IMR-90 (cell line): ENCODE measurements around the gene LILRA6. TPM values are rescaled to one million over a fixed set of nuclear protein-coding genes. Genes with fewer than 3 reads are reported as not detected.

ENCODE experiments used
- ATAC-seq: fragments of 200-7000 bp; cut with Tn5 transposase; 2 replicates; pipeline ENCODE4 v1.9.1; 2020; ENCODE audit warnings: low read depth, mild to moderate bottlenecking, moderate library complexity
- BruUV-seq: library from RNA; stranded (reverse); fragments of 400-500 nt; replicated peaks from 2 replicates; lab custom pipeline; 2021; lab: Mats Ljungman, UMichigan
- CTCF ChIA-PET: fragments of 300-600 bp; formaldehyde crosslinking; extraction: SDS; loops from one replicate; lab custom pipeline; 2021; ENCODE audit warnings: antibody characterized with exemption; lab: Yijun Ruan, JAX
- POLR2A ChIA-PET: fragments of 300-600 bp; sonication (Branson Sonifier 250); formaldehyde crosslinking; loops from one replicate; lab custom pipeline; 2022; ENCODE audit warnings: antibody characterized with exemption; ENCODE audit not compliant: unreplicated experiment; lab: Charles Lee
- DNase-seq: peaks from one replicate; pipeline ENCODE4 v3.0.0; 2013
- H2AFZ ChIP-seq: replicated peaks from 2 replicates; pipeline ENCODE3; 2013; ENCODE audit warnings: low read length, mild to moderate bottlenecking; ENCODE audit not compliant: poor library complexity
- H2AK5ac ChIP-seq: 2 replicates; pipeline ENCODE4 v1.6.1; 2013; ENCODE audit warnings: low read depth, low read length, inconsistent platforms
- H2AK9ac ChIP-seq: replicated peaks from 2 replicates; pipeline ENCODE3; 2013; ENCODE audit warnings: mild to moderate bottlenecking, low read depth, low read length, moderate library complexity; ENCODE audit not compliant: poor library complexity
- H2BK120ac ChIP-seq: 2 replicates; pipeline ENCODE4 v1.6.1; 2013; ENCODE audit warnings: low read depth, low read length, inconsistent platforms
- H2BK15ac ChIP-seq: 3 replicates; pipeline ENCODE4 v1.6.1; 2013; ENCODE audit warnings: low read depth, low read length, inconsistent platforms
- H2BK20ac ChIP-seq: 2 replicates; pipeline ENCODE4 v1.6.1; 2013; ENCODE audit warnings: low read depth, mild to moderate bottlenecking, inconsistent platforms, low read length, moderate library complexity
- H2BK5ac ChIP-seq: 2 replicates; pipeline ENCODE4 v1.6.1; 2013; ENCODE audit warnings: mild to moderate bottlenecking, low read depth, low read length, inconsistent platforms; ENCODE audit not compliant: poor library complexity, severe bottlenecking
- H3K14ac ChIP-seq: replicated peaks from 2 replicates; pipeline ENCODE4 v1.6.1; 2013; ENCODE audit warnings: low read depth, low read length, inconsistent platforms
- H3K18ac ChIP-seq: 2 replicates; pipeline ENCODE4 v1.6.1; 2013; ENCODE audit warnings: low read depth, low read length, control low read depth
- H3K23ac ChIP-seq: 2 replicates; pipeline ENCODE4 v1.6.1; 2013; ENCODE audit warnings: low read depth, low read length, inconsistent platforms
- H3K27ac ChIP-seq: 2 replicates; pipeline ENCODE4 v1.5.1; 2013; ENCODE audit warnings: mild to moderate bottlenecking, control low read depth, low read length; ENCODE audit not compliant: insufficient read depth
- H3K27me3 ChIP-seq: 2 replicates; pipeline ENCODE4 v1.6.1; 2013; ENCODE audit warnings: low read length; ENCODE audit not compliant: control insufficient read depth, insufficient read depth
- H3K36me3 ChIP-seq: 2 replicates; pipeline ENCODE4 v1.6.1; 2013; ENCODE audit warnings: low read length, mixed read lengths; ENCODE audit not compliant: control insufficient read depth, insufficient read depth
- H3K4ac ChIP-seq: 2 replicates; pipeline ENCODE4 v1.6.1; 2013; ENCODE audit warnings: low read depth, low read length, inconsistent platforms
- H3K4me1 ChIP-seq: 2 replicates; pipeline ENCODE4 v1.6.1; 2013; ENCODE audit warnings: low read length, mixed read lengths; ENCODE audit not compliant: control insufficient read depth, insufficient read depth
- H3K4me2 ChIP-seq: 2 replicates; pipeline ENCODE4 v1.6.1; 2013; ENCODE audit warnings: low read depth, mild to moderate bottlenecking, control low read depth, low read length, moderate library complexity
- H3K4me3 ChIP-seq: 2 replicates; pipeline ENCODE4 v1.5.1; 2013; ENCODE audit warnings: low read depth, mild to moderate bottlenecking, control low read depth, low read length, moderate library complexity; ENCODE audit not compliant: insufficient read depth
- H3K56ac ChIP-seq: 2 replicates; pipeline ENCODE4 v1.6.1; 2013; ENCODE audit warnings: low read length, inconsistent platforms; ENCODE audit not compliant: insufficient read depth; ENCODE audit errors: extremely low read depth
- H3K79me1 ChIP-seq, 2 experiments: 2 replicates each; pipeline ENCODE4 v1.6.1; 2013; ENCODE audit warnings: low read length in 2 of 2, inconsistent platforms in 1 of 2, low read depth in 1 of 2
- H3K9ac ChIP-seq: 2 replicates; pipeline ENCODE4 v1.6.1; 2013; ENCODE audit warnings: low read depth, low read length, control low read depth
- H3K9me1 ChIP-seq: 2 replicates; pipeline ENCODE4 v1.6.1; 2013; ENCODE audit warnings: low read length, inconsistent platforms; ENCODE audit not compliant: insufficient read depth
- H3K9me3 ChIP-seq: 2 replicates; pipeline ENCODE4 v1.6.1; 2013; ENCODE audit warnings: low read length; ENCODE audit not compliant: control insufficient read depth, insufficient read depth
- H4K20me1 ChIP-seq: 2 replicates; pipeline ENCODE4 v1.6.1; 2013; ENCODE audit warnings: low read length, inconsistent platforms; ENCODE audit not compliant: insufficient read depth
- H4K5ac ChIP-seq: 2 replicates; pipeline ENCODE4 v1.6.1; 2013; ENCODE audit warnings: mild to moderate bottlenecking, low read depth, low read length, control low read depth
- H4K8ac ChIP-seq, 2 experiments: 2 replicates each; pipeline ENCODE4 v1.6.1; 2013; ENCODE audit warnings: low read depth in 2 of 2, low read length in 2 of 2, control low read depth in 1 of 2, inconsistent platforms in 1 of 2
- H4K91ac ChIP-seq: 2 replicates; pipeline ENCODE4 v1.6.1; 2013; ENCODE audit warnings: low read depth, low read length, inconsistent platforms; ENCODE audit not compliant: insufficient read depth
- MAZ ChIP-seq: IDR thresholded peaks from 2 replicates; pipeline ENCODE4 v1.6.1; 2012; ENCODE audit warnings: low read depth, mild to moderate bottlenecking, low read length, improper control_type of control experiment, moderate library complexity, borderline replicate concordance
- MXI1 ChIP-seq: IDR thresholded peaks from 2 replicates; pipeline ENCODE4 v1.6.1; 2012; ENCODE audit warnings: low read depth, mild to moderate bottlenecking, low read length, moderate library complexity, borderline replicate concordance
- RFX5 ChIP-seq: IDR thresholded peaks from 2 replicates; pipeline ENCODE4 v1.8.0; 2012; ENCODE audit warnings: low read depth, mild to moderate bottlenecking, low read length, moderate library complexity
- WGBS, 2 experiments: methylation state at CpG; one replicate each; pipeline versions ENCODE4 v1.1.5 to v1.1.7; 2013; ENCODE audit warnings: missing lambda C conversion rate in 2 of 2; ENCODE audit not compliant: insufficient read length in 1 of 2; ENCODE audit errors: extremely low coverage in 2 of 2; 5-methylcytosine and 5-hydroxymethylcytosine counted together
- dilution Hi-C: fragments of 300-500 bp; cut with HindIII; formaldehyde crosslinking; loops from one replicate; pipeline ENCODE4 v1.14.3; 2018; ENCODE audit warnings: low sequenced_read_pairs; ENCODE audit not compliant: unreplicated experiment
- in situ Hi-C: fragments of 300-500 bp; cut with MboI; formaldehyde crosslinking; loops from 3 replicates; pipeline ENCODE4 v1.14.3; 2019; ENCODE audit warnings: low sequenced_read_pairs, inconsistent platforms, mixed read lengths
- intact Hi-C: fragments of 100-400 bp; cut with micrococcal nuclease; formaldehyde crosslinking; loops from 2 replicates; pipeline ENCODE4 v1.10.0; 2022
- polyA plus RNA-seq, 3 experiments: library from polyadenylated mRNA; depleted of rRNA; stranded (reverse); fragments of >200 nt; gene quantifications; 2 replicates each; pipeline ENCODE4 v1.2.3, GENCODE V29; 2012; ENCODE audit warnings: low replicate concordance in 1 of 3
- total RNA-seq: library from RNA; depleted of rRNA; stranded (reverse); fragments of >200 nt; gene quantifications from 2 replicates; pipeline ENCODE4 v1.2.3, GENCODE V29; 2012
- TF ChIP-seq, protein P1 (sequence below): fragments of 150-350 bp; IDR thresholded peaks from 2 replicates; pipeline ENCODE4 v1.6.1; 2016; ENCODE audit warnings: low read depth, mild to moderate bottlenecking, low read length, moderate library complexity, borderline replicate concordance

Gene LILRA6
- total and polyA plus RNA-seq, 2 of the 4 experiments (the other 2 are of a cell fraction), result not detected

DNA sequence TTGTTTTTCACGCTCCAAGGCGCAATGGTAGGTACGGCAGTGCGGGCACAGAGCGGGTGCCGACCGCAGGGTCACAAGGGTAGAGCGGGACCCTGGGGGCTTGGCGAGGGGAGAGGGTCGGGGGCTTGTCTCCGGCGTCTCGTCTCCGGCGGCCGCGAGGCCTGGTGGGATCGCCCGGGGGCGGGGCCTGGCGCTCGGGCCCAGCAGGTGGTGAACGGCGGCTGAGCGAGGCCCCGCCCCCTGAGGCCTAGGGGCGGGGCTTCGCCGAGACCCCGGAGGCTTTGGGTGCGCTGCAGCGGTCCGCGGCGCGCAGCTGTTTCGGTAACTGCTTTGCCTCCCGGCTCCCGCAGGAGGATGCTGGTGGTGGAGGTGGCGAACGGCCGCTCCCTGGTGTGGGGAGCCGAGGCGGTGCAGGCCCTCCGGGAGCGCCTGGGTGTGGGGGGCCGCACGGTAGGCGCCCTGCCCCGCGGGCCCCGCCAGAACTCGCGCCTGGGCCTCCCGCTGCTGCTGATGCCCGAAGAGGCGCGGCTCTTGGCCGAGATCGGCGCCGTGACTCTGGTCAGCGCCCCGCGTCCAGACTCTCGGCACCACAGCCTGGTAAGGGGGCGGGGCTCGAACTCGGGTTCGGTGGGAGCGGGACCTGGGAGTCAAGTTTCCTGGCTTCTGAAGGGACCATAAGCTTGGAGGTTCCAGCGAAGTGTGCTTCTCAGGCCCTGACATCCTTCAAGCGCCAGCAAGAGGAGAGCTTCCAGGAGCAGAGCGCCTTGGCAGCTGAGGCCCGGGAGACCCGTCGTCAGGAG, 51.4 kb downstream of the LILRA6 start, which contains the start of gene TSEN34:
Gene TSEN34, plus strand, starts transcription at position 298 of the 800 bp plus-strand sequence. Its CDS starts 57 bp downstream, at position 355.
- ATAC-seq, result peak; percentile 41
- peak within 1 kb of the TSS; percentile 62 to 99 for H4K8ac ChIP-seq
- dilution Hi-C loops, result no loop called here

More for the DNA sequence above, 51.4 kb downstream of the LILRA6 start, which contains the start of gene TSEN34:
- H3K9me3 ChIP-seq, result no peaks in the 10 kb centered on the region
- peaks cover 14% of the 10 kb centered on the region for H3K36me3 ChIP-seq
- TSS peak; percentile 83 for BruUV-seq
- peak within 1 kb of the TSS; percentile 94 for H3K23ac ChIP-seq
- peak within 1 kb of the TSS; percentile 97 for H2AK9ac ChIP-seq
- TF ChIP-seq RFX5 (no peak), MAZ (0 out of 2 replicates have a peak, but pooled peaks have one; percentile 43), MXI1 (0 out of 2 replicates have a peak, but pooled peaks have one; percentile 42)
- TF ChIP-seq, protein P1, sequence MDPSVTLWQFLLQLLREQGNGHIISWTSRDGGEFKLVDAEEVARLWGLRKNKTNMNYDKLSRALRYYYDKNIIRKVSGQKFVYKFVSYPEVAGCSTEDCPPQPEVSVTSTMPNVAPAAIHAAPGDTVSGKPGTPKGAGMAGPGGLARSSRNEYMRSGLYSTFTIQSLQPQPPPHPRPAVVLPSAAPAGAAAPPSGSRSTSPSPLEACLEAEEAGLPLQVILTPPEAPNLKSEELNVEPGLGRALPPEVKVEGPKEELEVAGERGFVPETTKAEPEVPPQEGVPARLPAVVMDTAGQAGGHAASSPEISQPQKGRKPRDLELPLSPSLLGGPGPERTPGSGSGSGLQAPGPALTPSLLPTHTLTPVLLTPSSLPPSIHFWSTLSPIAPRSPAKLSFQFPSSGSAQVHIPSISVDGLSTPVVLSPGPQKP, result no peak
- peaks cover 5% of the 10 kb centered on the region for H3K4me1 ChIP-seq
- peak; percentile 75 for DNase-seq
- POLR2A ChIA-PET, result interaction anchor here (0.6 to 2.3 kb wide), 2 partner anchors 9 to 240 kb away, joined by 3 to 10 read pairs; partner anchors contain the start of gene RPS9
- H2BK120ac ChIP-seq, result peak within 1 kb of the TSS; percentile 88
- peak within 1 kb of the TSS; percentile 59; the same call in 1 of the 2 replicates for H2BK20ac ChIP-seq
- peak within 1 kb of the TSS; percentile 70 for H3K4me3 ChIP-seq
- H3K14ac ChIP-seq, result peak within 1 kb of the TSS; percentile 94
- H3K27ac ChIP-seq, result peak within 1 kb of the TSS; percentile 93
- in situ Hi-C loops (no loop called here), intact Hi-C loops (loop anchor here (2.0 kb wide), 1 partner anchor 20 kb away; no protein-coding TSS in a partner anchor)
- CTCF ChIA-PET, result no interaction called here
- H3K79me1 ChIP-seq, result peaks cover 21 to 43% of the 10 kb centered on the region in 2 experiments; a peak in 3 of 4 replicates
- H3K9ac ChIP-seq, result peak within 1 kb of the TSS; percentile 88
- H3K4ac ChIP-seq, result peak within 1 kb of the TSS; percentile 96
- H2BK5ac ChIP-seq, result peak within 1 kb of the TSS; percentile 96
- H2BK15ac ChIP-seq, result peak within 1 kb of the TSS; percentile 91; the same call in 1 of the 3 replicates
- H2AFZ ChIP-seq, result peak within 1 kb of the TSS; percentile 96
- peak within 1 kb of the TSS; percentile 77 for H3K18ac ChIP-seq
- WGBS, 2 experiments, result 0% methylated on average over 42 of the region's 77 CpGs; no CpG with 5 or more reads in 1 of the 2 experiments
- H3K27me3 ChIP-seq, result no peaks in the 10 kb centered on the region
- H3K4me2 ChIP-seq, result peak within 1 kb of the TSS; percentile 86
- peaks cover 3% of the 10 kb centered on the region; the same call in 1 of the 2 replicates for H3K9me1 ChIP-seq
- peak within 1 kb of the TSS; percentile 56 for H4K5ac ChIP-seq
- H3K56ac ChIP-seq, result peak within 1 kb of the TSS; percentile 90
- peak within 1 kb of the TSS; percentile 59; the same call in 1 of the 2 replicates for H2AK5ac ChIP-seq
- H4K20me1 ChIP-seq, result peaks cover 16% of the 10 kb centered on the region
- peak within 1 kb of the TSS; percentile 93 for H4K91ac ChIP-seq
